ENCODE measurements around the gene GPR26. TPM values are rescaled to one million over a fixed set of nuclear protein-coding genes. Genes with fewer than 3 reads are reported as not detected.

GPR26 gene
- total and polyA plus RNA-seq, 9 donors = 0.10 TPM; not detected in 8

DNA sequence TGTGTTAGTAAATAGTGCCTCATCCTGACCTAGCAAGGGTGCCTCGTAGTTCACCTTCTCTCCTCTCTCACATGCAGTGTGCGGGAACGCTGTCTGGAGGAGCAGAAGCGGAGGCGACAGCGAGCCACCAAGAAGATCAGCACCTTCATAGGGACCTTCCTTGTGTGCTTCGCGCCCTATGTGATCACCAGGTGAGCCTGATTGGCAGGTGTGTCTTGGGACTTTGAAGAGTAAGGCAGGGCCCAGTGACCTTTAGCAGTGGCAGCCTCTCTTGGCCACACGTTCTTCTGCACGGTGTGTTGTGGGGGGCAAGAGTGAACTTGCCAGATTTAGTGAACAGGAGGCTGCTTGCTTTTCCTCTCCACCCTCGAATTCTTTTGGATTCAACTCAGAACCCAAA, 8.6 kb downstream of the GPR26 start:
- Histone ChIP-seq H3K27ac (ENCODE audit: low read length) (no peak overlapping the region), H3K4me3 (ENCODE audit: low read length) (no peak overlapping the region), H3K4me1 (ENCODE audit: control insufficient read depth, insufficient read depth, low read length) (no peaks in the 10 kb centered on the region), H3K36me3 (ENCODE audit: control insufficient read depth, insufficient read depth, low read length) (no peaks in the 10 kb centered on the region), H3K9me3 (replicated peaks; ENCODE audit: control insufficient read depth, low read depth, low read length) (no peaks in the 10 kb centered on the region), H3K27me3 (ENCODE audit: control insufficient read depth, insufficient read depth, low read length) (peaks cover 12% of the 10 kb centered on the region)
- no peak for DNase-seq
- 90% methylated on average over 7 of the region's 11 CpGs for WGBS (ENCODE audit: insufficient coverage)

DNA sequence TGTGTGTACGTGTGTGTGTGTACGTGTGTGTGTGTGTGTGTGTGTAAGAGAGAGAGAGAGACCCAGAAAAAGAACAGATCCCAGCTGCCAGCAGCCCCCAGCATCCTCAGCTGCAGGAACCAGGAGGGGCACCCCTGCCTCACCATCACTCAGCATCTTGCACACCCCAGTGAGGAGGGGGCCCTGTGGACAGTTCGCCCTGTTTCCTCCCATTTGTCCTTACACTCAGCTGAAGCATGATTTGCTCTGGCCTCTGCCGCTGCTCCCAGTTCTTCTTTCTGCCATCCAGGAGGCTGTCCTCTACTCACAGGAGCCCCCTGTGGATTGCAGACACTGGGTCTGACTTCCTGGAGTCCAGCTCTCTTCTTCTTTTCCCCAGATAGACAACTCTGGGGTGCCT, 9.7 kb downstream of the GPR26 start:
- Histone ChIP-seq H3K27ac (ENCODE audit: low read length) (no peak overlapping the region), H3K9me3 (replicated peaks; ENCODE audit: control insufficient read depth, low read depth, low read length) (no peaks in the 10 kb centered on the region), H3K4me3 (ENCODE audit: low read length) (no peak overlapping the region), H3K27me3 (ENCODE audit: control insufficient read depth, insufficient read depth, low read length) (peaks cover 9% of the 10 kb centered on the region), H3K4me1 (ENCODE audit: control insufficient read depth, insufficient read depth, low read length) (no peaks in the 10 kb centered on the region), H3K36me3 (ENCODE audit: control insufficient read depth, insufficient read depth, low read length) (no peaks in the 10 kb centered on the region)
- 71% methylated on average over 2 of the region's 4 CpGs for WGBS (ENCODE audit: insufficient coverage)
- no peak for DNase-seq

DNA sequence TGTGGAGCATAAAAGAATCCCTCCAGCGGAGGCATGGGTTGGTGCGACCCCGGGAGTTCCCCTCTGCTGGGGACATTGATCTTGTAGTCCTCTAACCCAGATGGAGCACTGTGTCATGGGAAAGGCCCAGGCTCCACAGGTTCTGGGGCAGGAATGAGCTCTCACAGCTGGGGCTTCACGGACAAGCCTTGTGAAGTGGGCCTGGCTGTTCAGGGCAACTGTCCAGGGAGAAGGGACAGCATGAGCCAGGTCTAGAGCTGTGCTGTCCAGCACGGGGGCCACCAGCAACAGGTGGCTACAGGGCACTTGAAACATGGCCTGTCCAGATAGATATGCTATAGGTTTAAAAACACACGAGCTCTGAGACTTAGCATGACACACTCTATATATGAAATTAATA, 11.4 kb downstream of the GPR26 start:
- Histone ChIP-seq H3K4me3 (ENCODE audit: low read length) (no peak overlapping the region), H3K27ac (ENCODE audit: low read length) (no peak overlapping the region), H3K9me3 (replicated peaks; ENCODE audit: control insufficient read depth, low read depth, low read length) (no peaks in the 10 kb centered on the region), H3K36me3 (ENCODE audit: control insufficient read depth, insufficient read depth, low read length) (no peaks in the 10 kb centered on the region), H3K27me3 (ENCODE audit: control insufficient read depth, insufficient read depth, low read length) (peaks cover 8% of the 10 kb centered on the region), H3K4me1 (ENCODE audit: control insufficient read depth, insufficient read depth, low read length) (no peaks in the 10 kb centered on the region)
- WGBS (ENCODE audit: insufficient coverage) = 64% methylated on average over 3 of the region's 6 CpGs
- DNase-seq = no peak

DNA sequence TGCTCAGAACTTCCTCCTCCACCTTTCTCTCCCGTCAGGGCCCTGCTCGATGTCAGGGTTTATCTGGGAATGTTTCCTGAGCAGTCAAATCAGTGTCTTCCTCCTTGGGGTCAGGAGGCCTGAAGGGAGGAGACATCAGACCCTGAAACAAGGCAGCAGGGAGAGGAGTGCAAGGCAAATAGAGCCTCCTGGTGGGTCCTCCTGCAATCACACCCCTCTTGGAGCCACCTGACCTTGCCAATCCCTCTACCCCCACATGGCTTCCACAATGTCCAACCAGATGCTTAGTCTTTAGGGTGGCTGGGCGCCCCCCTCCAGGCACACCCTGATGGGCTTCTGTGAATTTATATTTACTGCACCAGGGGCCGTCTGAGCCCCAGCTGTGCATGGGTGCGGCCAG, 12.2 kb downstream of the GPR26 start:
- Histone ChIP-seq H3K36me3 (ENCODE audit: control insufficient read depth, insufficient read depth, low read length) (no peaks in the 10 kb centered on the region), H3K4me3 (ENCODE audit: low read length) (no peak overlapping the region), H3K4me1 (ENCODE audit: control insufficient read depth, insufficient read depth, low read length) (no peaks in the 10 kb centered on the region), H3K9me3 (replicated peaks; ENCODE audit: control insufficient read depth, low read depth, low read length) (no peaks in the 10 kb centered on the region), H3K27ac (ENCODE audit: low read length) (no peak overlapping the region), H3K27me3 (ENCODE audit: control insufficient read depth, insufficient read depth, low read length) (peaks cover 8% of the 10 kb centered on the region)
- DNase-seq = no peak
- WGBS (ENCODE audit: insufficient coverage) = 60% methylated on average over 4 of the region's 5 CpGs

DNA sequence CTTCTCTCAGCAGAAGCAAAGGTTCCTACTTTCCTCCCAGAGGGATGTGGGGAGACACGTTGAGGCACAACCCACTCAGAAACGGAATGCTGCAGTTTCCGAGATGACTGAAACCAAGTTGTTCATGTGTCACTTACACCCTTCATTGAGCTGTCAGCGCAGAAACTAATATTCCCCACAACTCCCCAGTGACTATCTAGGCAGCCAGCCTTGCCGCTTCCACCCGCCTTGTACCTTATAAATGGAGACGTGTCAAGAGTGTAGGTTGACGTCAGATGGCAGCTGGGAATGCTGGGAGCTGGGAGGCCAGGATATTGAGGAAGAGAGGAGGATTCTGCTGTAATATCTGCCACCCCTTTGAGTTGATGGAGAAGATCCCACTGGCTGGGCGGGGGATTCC, 15.1 kb downstream of the GPR26 start:
- H3K4me3 ChIP-seq (ENCODE audit: low read length) = no peak overlapping the region
- peaks cover 9% of the 10 kb centered on the region for H3K27me3 ChIP-seq (ENCODE audit: control insufficient read depth, insufficient read depth, low read length)
- WGBS (ENCODE audit: insufficient coverage) = 46% methylated on average over 5 of the region's 9 CpGs
- H3K27ac ChIP-seq (ENCODE audit: low read length) = no peak overlapping the region
- no peaks in the 10 kb centered on the region for H3K4me1 ChIP-seq (ENCODE audit: control insufficient read depth, insufficient read depth, low read length)
- DNase-seq = no peak
- no peaks in the 10 kb centered on the region for H3K9me3 ChIP-seq (replicated peaks; ENCODE audit: control insufficient read depth, low read depth, low read length)
- H3K36me3 ChIP-seq (ENCODE audit: control insufficient read depth, insufficient read depth, low read length) = no peaks in the 10 kb centered on the region

DNA sequence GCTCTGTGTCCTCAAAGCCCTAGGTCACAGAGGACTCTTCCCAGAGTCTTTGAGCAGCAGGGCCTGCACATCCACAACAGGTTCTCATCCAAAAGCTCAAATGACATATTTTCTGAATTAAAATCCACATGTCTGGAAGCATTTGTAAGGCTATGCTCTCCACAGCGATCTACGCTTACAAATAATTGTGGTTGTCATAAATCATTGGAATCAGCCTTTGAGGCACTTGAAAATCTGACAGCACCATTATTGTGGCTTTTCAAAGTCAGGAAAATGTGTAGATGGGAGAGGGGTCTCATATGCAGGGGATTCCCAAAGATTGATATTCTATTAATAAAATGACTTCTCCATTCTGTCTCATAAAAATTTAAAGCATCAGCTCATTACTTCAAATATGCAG, 16.3 kb downstream of the GPR26 start:
- Histone ChIP-seq H3K4me3 (ENCODE audit: low read length) (no peak overlapping the region), H3K27ac (ENCODE audit: low read length) (no peak overlapping the region), H3K36me3 (ENCODE audit: control insufficient read depth, insufficient read depth, low read length) (no peaks in the 10 kb centered on the region), H3K4me1 (ENCODE audit: control insufficient read depth, insufficient read depth, low read length) (no peaks in the 10 kb centered on the region), H3K27me3 (ENCODE audit: control insufficient read depth, insufficient read depth, low read length) (peaks cover 7% of the 10 kb centered on the region), H3K9me3 (replicated peaks; ENCODE audit: control insufficient read depth, low read depth, low read length) (no peaks in the 10 kb centered on the region)
- no CpG with 5 or more reads among the region's 2 CpGs for WGBS (ENCODE audit: insufficient coverage)
- DNase-seq = no peak

DNA sequence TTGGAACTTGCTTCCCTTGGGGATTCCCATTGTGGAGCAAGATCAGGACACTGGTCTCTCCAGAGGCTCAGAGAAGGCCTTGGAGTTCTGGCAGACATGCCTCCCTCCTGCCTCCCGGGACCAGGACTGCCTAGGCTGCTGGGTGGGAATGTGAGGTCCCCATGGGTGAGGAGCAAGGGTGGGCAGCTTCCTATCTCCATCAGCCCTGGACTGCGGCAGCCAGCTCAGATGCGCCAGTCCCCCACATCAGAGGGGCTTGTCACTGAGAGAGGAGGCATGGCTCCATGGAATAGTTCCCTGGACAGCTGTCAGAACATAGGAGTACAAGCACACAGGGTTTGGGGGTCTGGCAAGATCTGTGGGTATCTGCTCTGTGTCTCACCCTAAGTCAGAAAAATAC, 17.3 kb downstream of the GPR26 start:
- H3K27me3 ChIP-seq (ENCODE audit: control insufficient read depth, insufficient read depth, low read length) = peaks cover 7% of the 10 kb centered on the region
- DNase-seq = no peak
- H3K9me3 ChIP-seq (replicated peaks; ENCODE audit: control insufficient read depth, low read depth, low read length) = no peaks in the 10 kb centered on the region
- no peak overlapping the region for H3K27ac ChIP-seq (ENCODE audit: low read length)
- WGBS (ENCODE audit: insufficient coverage) = no CpG with 5 or more reads among the region's 3 CpGs
- H3K4me3 ChIP-seq (ENCODE audit: low read length) = no peak overlapping the region
- no peaks in the 10 kb centered on the region for H3K36me3 ChIP-seq (ENCODE audit: control insufficient read depth, insufficient read depth, low read length)
- H3K4me1 ChIP-seq (ENCODE audit: control insufficient read depth, insufficient read depth, low read length) = no peaks in the 10 kb centered on the region

DNA sequence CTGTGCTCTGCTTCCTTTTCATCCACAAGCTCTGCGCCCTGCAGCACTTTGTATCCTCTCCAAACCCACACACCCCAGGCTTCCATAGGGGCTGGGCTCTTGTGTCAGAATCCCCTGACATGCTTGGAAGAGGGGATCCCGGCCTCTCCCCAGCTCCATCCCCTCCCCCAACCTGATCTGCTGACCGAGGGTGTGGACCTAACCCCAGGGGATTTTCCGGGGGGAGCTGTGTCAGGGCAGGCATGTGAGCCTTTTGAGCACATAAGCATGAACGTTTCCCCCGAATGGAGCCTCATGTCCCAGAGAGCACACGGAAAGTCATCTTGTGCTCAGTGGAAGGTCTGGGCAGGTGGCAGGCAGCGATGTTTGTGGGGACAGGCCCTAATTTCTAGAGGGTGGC, 17.7 kb downstream of the GPR26 start:
- 65% methylated on average over 6 of the region's 8 CpGs for WGBS (ENCODE audit: insufficient coverage)
- H3K4me3 ChIP-seq (ENCODE audit: low read length) = no peak overlapping the region
- peaks cover 7% of the 10 kb centered on the region for H3K27me3 ChIP-seq (ENCODE audit: control insufficient read depth, insufficient read depth, low read length)
- H3K9me3 ChIP-seq (replicated peaks; ENCODE audit: control insufficient read depth, low read depth, low read length) = no peaks in the 10 kb centered on the region
- H3K4me1 ChIP-seq (ENCODE audit: control insufficient read depth, insufficient read depth, low read length) = no peaks in the 10 kb centered on the region
- H3K36me3 ChIP-seq (ENCODE audit: control insufficient read depth, insufficient read depth, low read length) = no peaks in the 10 kb centered on the region
- DNase-seq = no peak
- H3K27ac ChIP-seq (ENCODE audit: low read length) = no peak overlapping the region

DNA sequence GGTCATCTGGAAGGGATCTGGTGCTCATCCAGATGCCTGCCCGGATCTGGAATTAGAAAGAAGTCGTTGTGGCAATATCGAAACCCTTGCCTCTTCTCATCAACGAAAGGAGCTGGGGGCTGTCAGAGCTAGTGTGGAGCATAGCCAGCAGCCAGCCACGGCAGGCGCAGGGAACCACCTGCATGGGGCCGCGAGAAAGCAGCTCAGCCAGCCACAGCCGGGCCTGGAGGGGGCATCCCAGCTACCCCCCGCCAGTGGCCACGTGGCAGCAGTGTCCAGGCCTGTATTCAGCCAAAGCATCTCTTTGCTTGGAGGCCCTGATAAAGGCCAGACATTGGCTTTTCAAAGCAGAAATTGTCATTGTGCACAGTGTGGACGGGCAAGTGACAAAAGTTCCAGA, 19.1 kb downstream of the GPR26 start:
- no peak overlapping the region for H3K27ac ChIP-seq (ENCODE audit: low read length)
- no peaks in the 10 kb centered on the region for H3K9me3 ChIP-seq (replicated peaks; ENCODE audit: control insufficient read depth, low read depth, low read length)
- peaks cover 4% of the 10 kb centered on the region for H3K27me3 ChIP-seq (ENCODE audit: control insufficient read depth, insufficient read depth, low read length)
- WGBS (ENCODE audit: insufficient coverage) = 65% methylated on average over 12 of the region's 12 CpGs
- H3K4me3 ChIP-seq (ENCODE audit: low read length) = no peak overlapping the region
- no peaks in the 10 kb centered on the region for H3K36me3 ChIP-seq (ENCODE audit: control insufficient read depth, insufficient read depth, low read length)
- no peaks in the 10 kb centered on the region for H3K4me1 ChIP-seq (ENCODE audit: control insufficient read depth, insufficient read depth, low read length)
- DNase-seq = no peak

DNA sequence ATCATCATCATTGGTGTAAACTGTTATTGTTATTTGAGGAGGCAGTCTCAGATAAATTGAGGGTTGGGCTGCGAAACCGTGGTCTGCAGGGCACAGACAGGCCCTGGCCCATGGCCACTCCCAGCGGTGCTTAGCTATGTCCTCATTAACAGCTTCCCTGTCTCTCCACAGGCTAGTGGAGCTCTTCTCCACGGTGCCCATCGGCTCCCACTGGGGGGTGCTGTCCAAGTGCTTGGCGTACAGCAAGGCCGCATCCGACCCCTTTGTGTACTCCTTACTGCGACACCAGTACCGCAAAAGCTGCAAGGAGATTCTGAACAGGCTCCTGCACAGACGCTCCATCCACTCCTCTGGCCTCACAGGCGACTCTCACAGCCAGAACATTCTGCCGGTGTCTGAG, 21.6 kb downstream of the GPR26 start:
- Histone ChIP-seq H3K9me3 (replicated peaks; ENCODE audit: control insufficient read depth, low read depth, low read length) (no peaks in the 10 kb centered on the region), H3K36me3 (ENCODE audit: control insufficient read depth, insufficient read depth, low read length) (no peaks in the 10 kb centered on the region), H3K4me3 (ENCODE audit: low read length) (no peak overlapping the region), H3K4me1 (ENCODE audit: control insufficient read depth, insufficient read depth, low read length) (no peaks in the 10 kb centered on the region), H3K27ac (ENCODE audit: low read length) (no peak overlapping the region), H3K27me3 (ENCODE audit: control insufficient read depth, insufficient read depth, low read length) (peaks cover 4% of the 10 kb centered on the region)
- DNase-seq = no peak
- WGBS (ENCODE audit: insufficient coverage) = 46% methylated on average over 6 of the region's 13 CpGs

DNA sequence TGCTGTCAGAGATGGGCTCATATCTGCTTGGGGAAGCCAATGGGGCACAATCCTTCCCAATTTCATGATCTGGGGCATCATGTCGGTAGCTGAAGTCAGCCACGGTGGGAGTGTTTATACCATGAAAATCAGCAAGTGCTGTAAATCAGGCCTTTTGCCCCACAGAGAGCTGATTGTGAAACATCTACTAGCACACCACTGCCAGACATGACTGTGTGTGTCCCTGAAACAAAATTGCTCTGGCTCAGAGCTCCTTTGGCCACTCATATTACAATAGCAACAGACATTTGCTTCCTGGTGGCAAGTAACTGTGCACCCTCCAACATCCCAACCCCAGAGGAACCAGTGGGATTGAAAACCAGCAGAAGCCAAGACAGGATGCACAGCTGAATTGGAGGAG, 23.7 kb downstream of the GPR26 start:
- Histone ChIP-seq H3K9me3 (replicated peaks; ENCODE audit: control insufficient read depth, low read depth, low read length) (no peaks in the 10 kb centered on the region), H3K4me3 (ENCODE audit: low read length) (no peak overlapping the region), H3K4me1 (ENCODE audit: control insufficient read depth, insufficient read depth, low read length) (no peaks in the 10 kb centered on the region), H3K36me3 (ENCODE audit: control insufficient read depth, insufficient read depth, low read length) (no peaks in the 10 kb centered on the region), H3K27ac (ENCODE audit: low read length) (no peak overlapping the region), H3K27me3 (ENCODE audit: control insufficient read depth, insufficient read depth, low read length) (peaks cover 9% of the 10 kb centered on the region)
- no peak for DNase-seq
- WGBS (ENCODE audit: insufficient coverage) = 83% methylated on average over 1 of the region's 2 CpGs

Data from muscle of leg (tissue), 11 donors.